Breast epithelium (tissue), 3 donors: ENCODE results near the gene ZAR1.

Experiments
- POLR2A ChIP-seq: fragments of 450-650 bp; IDR thresholded peaks from one replicate; pipeline ENCODE4 v1.6.1; 2016; ENCODE audit warnings: antibody characterized with exemption, mild to moderate bottlenecking, moderate library complexity
- POLR2AphosphoS5 ChIP-seq, 3 donors: sonication (generic); formaldehyde crosslinking; IDR thresholded peaks; one replicate each; pipeline ENCODE4 v1.6.1; 2017; ENCODE audit warnings: antibody characterized with exemption in 3 of 3

DNA sequence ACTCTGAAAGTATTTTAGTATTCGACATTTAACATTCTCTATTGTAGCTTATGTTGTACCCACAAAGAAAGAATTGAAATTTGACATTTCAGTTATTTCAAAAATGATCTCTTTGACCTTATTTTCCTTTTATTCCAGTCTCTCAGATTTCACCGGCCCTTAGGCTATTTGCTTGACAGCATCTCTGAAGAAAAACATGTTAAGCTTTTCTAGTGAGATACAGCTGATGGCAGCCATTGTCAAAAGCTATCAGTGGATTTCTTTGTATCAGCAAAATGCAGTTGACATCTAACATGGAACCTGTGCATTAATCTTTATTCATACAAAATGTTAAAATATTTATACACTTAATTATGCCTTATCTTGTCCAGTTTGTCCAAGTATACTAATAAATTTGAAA is 16.7 kb downstream of the ZAR1 start:
- TF ChIP-seq POLR2AphosphoS5 (IDR thresholded peaks at IDR 0.05) (no peak), POLR2A (no peak)
